Dermis blood vessel endothelial cell (primary cell): ENCODE data around the gene ARHGAP26. TPM values are rescaled to one million over a fixed set of nuclear protein-coding genes. Genes with fewer than 3 reads are reported as not detected.

ENCODE experiments used
- DNase-seq: peaks from one replicate; pipeline ENCODE4 v3.0.0; 2010
- total RNA-seq: library from RNA; depleted of rRNA; stranded (reverse); fragments of >200 nt; gene quantifications from 2 replicates; pipeline ENCODE4 v1.2.3, GENCODE V29; 2014

Gene ARHGAP26
- total RNA-seq, 1 donor from 2014 or later, result 51.7 TPM

- DNase-seq, result no peak
Observed at GRCh38 chr5:143148771-143149170, 378.6 kb downstream of the ARHGAP26 start.

- no peak for DNase-seq
Observed at GRCh38 chr5:143149759-143150158, 379.6 kb downstream of the ARHGAP26 start.

- DNase-seq, result no peak
Observed at GRCh38 chr5:143151056-143151700, 381.0 kb downstream of the ARHGAP26 start.

- DNase-seq, result no peak
Observed at GRCh38 chr5:143152445-143152844, 382.3 kb downstream of the ARHGAP26 start.

- no peak for DNase-seq
Observed at GRCh38 chr5:143153332-143154119, 383.3 kb downstream of the ARHGAP26 start.

- DNase-seq, result no peak
Observed at GRCh38 chr5:143154510-143155370, 384.6 kb downstream of the ARHGAP26 start.

GRCh38 chr5:143155455-143155854, 385.3 kb downstream of the ARHGAP26 start:
- no peak for DNase-seq

- no peak for DNase-seq
Observed at GRCh38 chr5:143156086-143156485, 385.9 kb downstream of the ARHGAP26 start.

- no peak for DNase-seq
Observed at GRCh38 chr5:143156572-143156971, 386.4 kb downstream of the ARHGAP26 start.

GRCh38 chr5:143159031-143159430, 388.9 kb downstream of the ARHGAP26 start:
- no peak for DNase-seq

- no peak for DNase-seq
Observed at GRCh38 chr5:143161885-143162540, 391.8 kb downstream of the ARHGAP26 start.

- no peak for DNase-seq
Observed at GRCh38 chr5:143162810-143163209, 392.6 kb downstream of the ARHGAP26 start.

- no peak for DNase-seq
Observed at GRCh38 chr5:143164557-143164956, 394.4 kb downstream of the ARHGAP26 start.

GRCh38 chr5:143165049-143165880, 395.1 kb downstream of the ARHGAP26 start:
- DNase-seq, result no peak

GRCh38 chr5:143166090-143166489, 395.9 kb downstream of the ARHGAP26 start:
- DNase-seq, result no peak

- DNase-seq, result no peak
Observed at GRCh38 chr5:143166661-143167420, 396.7 kb downstream of the ARHGAP26 start.

GRCh38 chr5:143168171-143168741, 398.1 kb downstream of the ARHGAP26 start:
- DNase-seq, result no peak

GRCh38 chr5:143168921-143169810, 399.0 kb downstream of the ARHGAP26 start:
- no peak for DNase-seq

- no peak for DNase-seq
Observed at GRCh38 chr5:143170104-143170503, 399.9 kb downstream of the ARHGAP26 start.
